GM23338 (cell line): ENCODE data around the gene PRMT1. TPM values are rescaled to one million over a fixed set of nuclear protein-coding genes. Genes with fewer than 3 reads are reported as not detected.

ENCODE experiments used
- ATAC-seq: fragments of 200-7000 bp; cut with Tn5 transposase; 3 replicates; pipeline ENCODE4 v1.9.1; 2020
- DNase-seq: peaks from one replicate; pipeline ENCODE4 v3.0.0-alpha.2; 2015; ENCODE audit warnings: low spot score
- H2AFZ ChIP-seq: fragments of 200-600 bp; sonication (generic); 2 replicates; pipeline ENCODE4 v1.8.0; 2016; ENCODE audit warnings: antibody characterized with exemption, mild to moderate bottlenecking, moderate library complexity
- H3F3A ChIP-seq: fragments of 200-600 bp; sonication (generic); replicated peaks from 2 replicates; pipeline ENCODE4 v1.8.0; 2017; ENCODE audit warnings: antibody characterized with exemption, mixed run types, low read depth
- H3K27ac ChIP-seq: fragments of 200-600 bp; sonication (generic); 2 replicates; pipeline ENCODE4 v1.6.1; 2016; ENCODE audit warnings: low read depth
- H3K27me3 ChIP-seq: fragments of 200-600 bp; sonication (generic); 2 replicates; pipeline ENCODE4 v1.8.0; 2016; ENCODE audit warnings: mild to moderate bottlenecking, mixed run types, moderate library complexity; ENCODE audit not compliant: insufficient read depth
- H3K36me3 ChIP-seq: fragments of 200-600 bp; sonication (generic); 2 replicates; pipeline ENCODE4 v1.8.0; 2016; ENCODE audit warnings: mild to moderate bottlenecking; ENCODE audit not compliant: insufficient read depth
- H3K4me1 ChIP-seq: fragments of 200-600 bp; sonication (generic); 2 replicates; pipeline ENCODE4 v1.8.0; 2016; ENCODE audit warnings: mild to moderate bottlenecking, moderate library complexity; ENCODE audit not compliant: insufficient read depth
- H3K4me2 ChIP-seq: fragments of 200-600 bp; sonication (generic); 2 replicates; pipeline ENCODE4 v1.7.1; 2017; ENCODE audit warnings: mixed run types
- H3K4me3 ChIP-seq: fragments of 200-600 bp; sonication (generic); 2 replicates; pipeline ENCODE4 v1.6.1; 2016; ENCODE audit warnings: mixed run types
- H3K79me2 ChIP-seq: fragments of 200-600 bp; sonication (generic); replicated peaks from 2 replicates; pipeline ENCODE4 v1.8.0; 2017; ENCODE audit warnings: mild to moderate bottlenecking; ENCODE audit not compliant: insufficient read depth
- H3K9me2 ChIP-seq: fragments of 200-600 bp; sonication (generic); 2 replicates; pipeline ENCODE4 v1.8.0; 2017; ENCODE audit not compliant: insufficient read depth
- H4K20me1 ChIP-seq: fragments of 200-600 bp; sonication (generic); replicated peaks from 2 replicates; pipeline ENCODE4 v1.8.0; 2017; ENCODE audit warnings: mild to moderate bottlenecking; ENCODE audit not compliant: insufficient read depth
- H3K27ac Mint-ChIP-seq: 2 replicates; pipeline ENCODE4 v1.8.0; 2020; ENCODE audit warnings: inconsistent platforms, mild to moderate bottlenecking, moderate library complexity, mixed read lengths
- H3K27me3 Mint-ChIP-seq: 3 replicates; pipeline ENCODE4 v1.8.0; 2022; ENCODE audit warnings: low read depth, mild to moderate bottlenecking, moderate library complexity, mixed read lengths, inconsistent platforms; ENCODE audit not compliant: insufficient read depth, poor library complexity
- H3K36me3 Mint-ChIP-seq: 3 replicates; pipeline ENCODE4 v1.8.0; 2021; ENCODE audit warnings: low read depth, mild to moderate bottlenecking, inconsistent platforms, moderate library complexity, mixed read lengths
- H3K4me1 Mint-ChIP-seq: 3 replicates; pipeline ENCODE4 v1.8.0; 2020; ENCODE audit warnings: mild to moderate bottlenecking, inconsistent platforms, mixed read lengths
- H3K4me3 Mint-ChIP-seq: 3 replicates; pipeline ENCODE4 v1.8.0; 2021; ENCODE audit warnings: moderate library complexity, mild to moderate bottlenecking, inconsistent platforms, mixed read lengths
- H3K9me3 Mint-ChIP-seq: 3 replicates; pipeline ENCODE4 v1.8.0; 2020; ENCODE audit warnings: moderate library complexity, mild to moderate bottlenecking, inconsistent platforms, mixed read lengths
- CREB1 ChIP-seq: fragments of 250-450 bp; sonication (Bioruptor Pico); IDR thresholded peaks from 2 replicates; pipeline ENCODE4 v1.5.0; 2020; ENCODE audit warnings: low read depth, mild to moderate bottlenecking, moderate library complexity
- CTCF ChIP-seq, 2 experiments: fragments of 200-600 bp in 1 of 2; sonication (generic) in 1 of 2; conservative IDR thresholded peaks; 2 replicates each; pipeline versions ENCODE4 v1.5.1 to v1.6.1; 2016 to 2017; ENCODE audit warnings: antibody characterized with exemption in 2 of 2, low read depth in 2 of 2, mild to moderate bottlenecking in 2 of 2, moderate library complexity in 1 of 2
- ETS1 ChIP-seq: IDR thresholded peaks from 2 replicates; pipeline ENCODE4 v1.6.1; 2016; ENCODE audit warnings: antibody characterized with exemption
- EZH2phosphoT487 ChIP-seq: fragments of 200-600 bp; sonication (generic); IDR thresholded peaks from one replicate; pipeline ENCODE4 v1.8.1; 2018; ENCODE audit warnings: antibody characterized with exemption; ENCODE audit not compliant: unreplicated experiment
- NANOG ChIP-seq: IDR thresholded peaks from 2 replicates; pipeline ENCODE4 v1.6.1; 2016; ENCODE audit warnings: antibody characterized with exemption, borderline replicate concordance
- REST ChIP-seq: IDR thresholded peaks from one replicate; pipeline ENCODE4 v1.6.1; 2018; ENCODE audit warnings: antibody characterized with exemption; ENCODE audit not compliant: unreplicated experiment
- STAT1 ChIP-seq: IDR thresholded peaks from one replicate; pipeline ENCODE4 v1.6.1; 2016; ENCODE audit warnings: antibody characterized with exemption; ENCODE audit not compliant: unreplicated experiment
- ZNF114 ChIP-seq: fragments of 250-450 bp; sonication (Bioruptor Pico); IDR thresholded peaks from 2 replicates; pipeline ENCODE4 v1.5.0; 2020; ENCODE audit warnings: mild to moderate bottlenecking, moderate library complexity
- ZNF331 ChIP-seq: fragments of 250-450 bp; sonication (Bioruptor Pico); IDR thresholded peaks from 2 replicates; pipeline ENCODE4 v1.5.0; 2020; ENCODE audit warnings: low read depth, mild to moderate bottlenecking, moderate library complexity
- ZNF462 ChIP-seq: fragments of 250-450 bp; sonication (Bioruptor Pico); IDR thresholded peaks from 2 replicates; pipeline ENCODE4 v1.5.0; 2020; ENCODE audit warnings: mild to moderate bottlenecking, moderate library complexity
- polyA plus RNA-seq: library from polyadenylated mRNA; unstranded; fragments of >200 nt; fragmentation: Nextera tagmentation; extraction: Ambion mirVana; gene quantifications from 2 replicates; pipeline ENCODE4 v1.2.1, GENCODE V29; 2016
- total RNA-seq: library from RNA; depleted of rRNA; stranded (reverse); fragments of >200 nt; shearing (Covaris generic); gene quantifications from 2 replicates; pipeline ENCODE4 v1.2.3, GENCODE V29; 2014

PRMT1 gene
- total and polyA plus RNA-seq, 2 experiments from 2014 or later: 590 to 700 TPM

- TF ChIP-seq ZNF462: no peak
These were observed 36.3 kb downstream of the PRMT1 start (continued) for GRCh38 chr19:49713236-49713845.

GRCh38 chr19:49716154-49716553 lies 39.1 kb downstream of the PRMT1 start:
- H3K9me3 Mint-ChIP-seq: peaks cover 2% of the 10 kb centered on the region; the same call in 1 of the 3 replicates
- Histone ChIP-seq H3K27me3 (no peaks in the 10 kb centered on the region), H2AFZ (no peak overlapping the region), H3K4me2 (no peak overlapping the region), H3F3A (0 out of 2 replicates have a peak, but pooled peaks cover 6% of the 10 kb centered on the region), H3K36me3 (no peaks in the 10 kb centered on the region), H3K79me2 (no peaks in the 10 kb centered on the region), H3K4me1 (peaks cover 3% of the 10 kb centered on the region), H4K20me1 (no peaks in the 10 kb centered on the region), H3K27ac (no peak overlapping the region), H3K9me2 (no peaks in the 10 kb centered on the region), H3K4me3 (no peak overlapping the region)
- peaks cover 14% of the 10 kb centered on the region for H3K4me1 Mint-ChIP-seq
- H3K36me3 Mint-ChIP-seq: peaks cover 30% of the 10 kb centered on the region
- no peak overlapping the region for H3K4me3 Mint-ChIP-seq
- DNase-seq: no peak
- ATAC-seq: no peak
- H3K27ac Mint-ChIP-seq: no peak overlapping the region
- H3K27me3 Mint-ChIP-seq: peaks cover 21% of the 10 kb centered on the region
- TF ChIP-seq ZNF114 (CRISPR knock-in tag) (no peak), STAT1 (no peak), NANOG (no peak), CTCF (conservative IDR thresholded peaks at IDR 0.05; ENCODE audit: low read depth in 2 of 2) (no peak), EZH2phosphoT487 (no peak), REST (no peak), CREB1 (CRISPR knock-in tag) (no peak), ZNF331 (CRISPR knock-in tag) (no peak), ETS1 (no peak)
